Kidney tubule cell (primary cell): ENCODE results near the gene WDFY3.
"Not testable (repeated sequence)": the region's sequence is repeated elsewhere in the genome, so short reads cannot be mapped to it uniquely, and the experiment has no call there.

Source experiments
- DNase-seq: peaks from one replicate; pipeline ENCODE4 v3.0.0-alpha.2; 2018; ENCODE audit warnings: low spot score

WDFY3 gene

DNA sequence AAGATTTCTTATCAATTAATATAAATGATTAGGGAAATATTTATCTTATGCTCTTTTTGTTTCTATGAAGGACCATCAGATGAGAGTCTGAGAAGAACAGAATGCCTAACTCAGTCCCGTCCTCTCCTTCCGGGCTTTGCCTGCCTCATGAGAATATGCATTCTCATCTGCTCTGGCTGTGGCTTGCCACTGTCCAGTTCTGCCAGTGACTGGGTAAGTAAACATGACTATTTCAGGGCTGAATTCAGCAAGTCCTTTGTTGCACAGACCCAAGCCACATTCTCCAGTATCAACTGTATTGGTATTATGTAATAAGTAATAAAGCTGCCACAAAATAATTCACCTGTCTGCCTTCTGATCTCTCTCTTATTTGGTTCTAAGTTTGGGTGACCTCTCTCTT lies 110.7 kb downstream of the WDFY3 start:
- DNase-seq = peak; percentile 18

DNA sequence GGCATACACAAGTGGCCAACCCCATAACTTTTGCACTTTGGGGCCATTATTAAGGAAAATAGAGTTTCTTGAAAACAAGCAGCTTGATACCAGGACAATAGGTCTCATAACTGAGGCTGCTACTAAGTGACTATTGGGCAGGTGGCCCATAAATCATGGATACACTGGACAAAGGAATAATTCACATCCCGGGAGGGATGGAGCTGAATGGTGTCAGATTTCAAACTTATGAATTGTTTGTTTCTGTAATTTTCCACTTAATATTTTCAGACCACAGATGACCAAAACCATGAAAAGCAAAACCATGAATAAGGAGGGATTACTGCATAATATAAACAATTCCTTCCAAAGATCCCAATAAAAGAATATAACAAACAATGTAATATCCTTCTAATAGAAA lies 114.4 kb downstream of the WDFY3 start:
- DNase-seq = no peak

DNA sequence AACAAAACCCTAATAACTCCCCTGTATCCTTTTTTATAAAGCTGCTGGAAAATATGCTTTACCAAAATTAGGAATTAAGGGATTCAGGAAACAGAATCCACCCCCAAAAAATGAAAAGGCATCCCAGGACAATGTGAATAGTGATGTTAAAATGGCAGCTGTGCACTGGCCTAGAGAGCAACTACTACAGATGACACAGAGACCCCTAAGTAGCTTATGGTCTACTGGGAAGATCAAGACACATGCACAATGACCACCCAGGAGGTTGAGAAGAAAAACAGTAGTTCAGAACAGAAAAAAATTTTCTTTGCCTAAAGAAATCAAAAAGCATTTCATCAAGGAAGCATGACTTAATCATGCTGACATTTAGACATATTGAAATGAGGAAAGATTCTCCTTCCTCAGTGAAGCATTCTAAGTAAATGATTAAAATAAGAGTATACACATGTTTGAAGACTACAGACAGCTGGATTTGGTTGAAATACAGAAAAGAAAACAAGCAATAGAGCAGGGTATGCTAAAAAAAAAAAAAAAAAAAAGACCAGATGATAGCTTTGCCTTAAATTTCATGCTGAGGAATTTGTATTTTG lies 117.3 kb downstream of the WDFY3 start:
- peak; percentile 51 for DNase-seq

DNA sequence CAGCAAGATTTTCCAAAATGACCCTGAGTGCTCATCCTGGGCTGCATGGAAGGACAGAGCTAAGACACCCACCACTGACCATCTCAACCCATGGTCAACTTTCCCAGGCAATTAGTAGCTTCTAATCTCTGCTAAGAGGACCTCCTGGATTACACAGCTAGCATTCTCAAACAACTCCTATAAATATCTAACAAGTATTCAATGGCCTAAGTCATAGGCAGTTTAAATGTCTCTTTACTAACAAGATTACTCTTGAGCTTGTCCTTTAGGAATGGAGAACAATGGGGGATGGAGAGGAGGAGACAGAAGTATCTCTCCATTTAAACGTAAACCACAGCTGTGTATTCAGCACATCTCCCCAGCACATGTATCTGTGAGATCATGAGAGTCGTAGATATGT lies 118.1 kb downstream of the WDFY3 start:
- no peak for DNase-seq

DNA sequence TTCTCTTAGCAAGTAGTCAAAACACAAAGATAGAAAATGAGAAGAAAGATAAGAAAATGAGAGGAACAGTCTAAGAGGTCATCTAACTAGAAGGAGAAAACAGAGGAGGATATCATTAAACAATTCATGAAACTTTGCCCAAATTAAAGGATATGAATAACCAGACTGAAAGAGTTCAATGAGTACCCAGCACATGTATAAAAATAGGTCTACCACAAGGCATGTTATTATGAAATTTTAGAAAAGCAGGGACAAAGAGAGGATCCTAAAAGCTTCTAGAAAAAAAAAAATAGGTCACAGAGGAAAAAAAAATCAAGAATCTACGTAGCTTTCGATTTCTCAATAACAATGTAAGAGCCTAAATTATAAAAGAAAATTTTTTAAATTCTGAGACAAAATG lies 118.5 kb downstream of the WDFY3 start:
- DNase-seq = no peak

DNA sequence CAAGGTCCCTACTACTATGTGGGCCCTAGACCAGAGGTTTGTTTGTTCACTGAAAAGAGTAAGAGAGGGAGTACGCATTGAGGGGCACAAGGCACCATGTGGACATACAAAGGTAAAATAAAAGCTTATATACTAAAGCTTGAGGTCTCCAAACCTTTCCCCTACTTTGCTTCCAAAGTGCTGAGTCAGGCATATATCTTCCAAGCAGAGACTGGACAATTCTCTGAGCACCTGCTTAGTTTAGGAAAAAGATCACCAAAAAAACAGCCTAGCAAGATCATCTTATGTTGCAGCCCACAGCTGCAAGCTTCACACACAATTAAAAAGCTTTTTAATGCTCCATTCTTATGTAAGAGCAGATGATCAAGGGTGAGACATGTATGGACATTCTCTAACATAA lies 119.5 kb downstream of the WDFY3 start:
- no peak for DNase-seq

DNA sequence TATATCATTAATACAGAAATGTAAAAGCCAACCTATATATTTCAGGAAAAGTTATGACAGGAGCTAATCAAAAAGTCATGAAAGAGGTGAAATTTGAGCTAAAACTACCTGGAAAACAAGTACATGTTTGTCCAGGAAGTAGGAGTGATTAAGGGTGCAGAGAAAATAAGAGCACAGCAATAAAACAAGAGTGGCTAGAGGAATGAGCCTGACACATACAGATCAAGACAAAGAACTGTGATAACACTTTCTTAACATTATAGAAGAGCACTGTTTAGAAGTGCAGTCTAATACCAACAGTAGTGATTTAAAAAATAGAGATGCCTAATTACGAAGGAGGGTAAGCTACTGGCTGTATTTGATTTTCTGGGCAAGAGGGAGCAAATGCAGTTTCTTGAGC lies 125.1 kb downstream of the WDFY3 start:
- DNase-seq = no peak

DNA sequence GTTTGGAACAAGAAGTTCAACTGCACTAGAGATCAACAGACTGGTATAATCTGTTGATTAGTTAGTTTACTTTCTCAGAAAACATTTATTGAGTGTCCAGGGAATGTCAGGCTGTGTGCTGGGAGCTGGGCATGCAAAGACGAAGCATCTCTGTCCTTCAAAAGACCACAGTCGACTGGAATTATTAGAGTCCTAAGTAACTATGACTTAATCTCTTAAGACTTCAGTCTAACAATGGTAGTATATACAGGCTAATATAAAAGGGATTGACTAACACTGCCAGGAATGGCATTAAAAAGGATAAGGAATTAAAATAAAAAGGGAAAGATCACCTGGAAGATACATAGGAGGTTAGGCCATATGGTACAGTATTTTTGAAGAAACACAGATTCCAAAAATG lies 128.7 kb downstream of the WDFY3 start:
- DNase-seq = no peak

DNA sequence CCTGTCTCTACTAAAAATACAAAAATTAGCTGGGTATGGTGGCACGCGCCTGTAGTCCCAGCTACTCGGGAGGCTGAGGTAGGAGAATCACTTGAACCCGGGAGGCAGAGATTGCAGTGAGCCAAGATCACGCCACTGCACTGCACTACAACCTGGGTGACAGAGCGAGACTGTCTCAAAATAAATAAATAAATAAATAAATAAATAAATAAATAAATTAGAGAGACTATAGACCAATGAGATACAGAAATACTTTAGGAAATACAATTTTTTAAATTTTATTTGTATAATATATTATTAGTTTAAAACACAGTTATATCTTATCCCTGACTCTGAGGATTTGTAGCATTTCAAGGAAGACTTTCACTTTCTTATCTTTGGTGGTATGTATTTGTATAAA lies 136.9 kb downstream of the WDFY3 start:
- DNase-seq = not testable (repeated sequence)

DNA sequence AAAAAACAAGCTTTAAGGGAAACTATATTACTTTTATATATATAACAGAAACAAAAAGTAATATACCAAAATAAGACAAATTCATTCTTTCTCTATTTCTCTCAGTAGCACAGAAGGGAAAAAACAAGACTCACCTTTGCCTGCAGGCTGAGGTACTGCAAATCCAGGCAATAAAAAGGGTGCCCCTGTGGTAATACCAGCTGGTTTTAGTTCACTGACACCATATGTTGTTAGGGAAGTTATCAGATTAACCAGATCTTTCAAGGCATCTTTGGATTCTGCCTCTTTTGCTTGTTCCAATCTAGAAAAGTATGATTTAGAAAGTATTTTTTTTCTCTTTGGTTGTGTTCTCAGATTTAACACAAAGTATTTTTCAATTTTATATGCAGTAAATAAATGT lies 139.8 kb downstream of the WDFY3 start:
- DNase-seq = no peak

DNA sequence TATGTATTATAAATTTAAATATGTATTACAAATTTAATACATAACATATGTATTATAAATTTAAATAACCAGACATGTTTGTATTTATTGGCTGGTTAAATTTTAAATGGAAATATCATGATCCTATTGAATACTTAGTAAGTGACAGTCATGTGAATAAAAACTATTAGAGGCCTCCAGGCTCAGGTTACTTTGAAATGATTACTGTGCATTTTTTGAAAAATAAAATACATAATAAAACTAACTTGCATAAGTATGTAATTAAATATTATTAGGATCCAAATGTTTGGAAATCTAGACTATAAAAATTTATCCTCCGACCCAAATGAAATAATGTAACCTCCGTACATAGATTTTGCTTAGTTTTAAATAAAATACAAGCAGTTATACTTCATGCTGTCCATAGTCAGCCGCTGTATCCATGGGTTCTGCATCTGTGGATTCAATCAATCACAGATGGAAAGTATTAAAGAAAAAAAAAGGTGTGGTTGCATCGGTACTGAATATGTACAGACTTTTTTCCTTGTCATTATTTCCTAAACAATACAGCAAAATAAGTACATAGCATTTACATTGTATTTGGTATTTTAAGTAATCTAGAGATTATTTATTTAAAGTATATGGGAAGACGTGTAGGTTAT lies 140.7 kb downstream of the WDFY3 start:
- no peak for DNase-seq

DNA sequence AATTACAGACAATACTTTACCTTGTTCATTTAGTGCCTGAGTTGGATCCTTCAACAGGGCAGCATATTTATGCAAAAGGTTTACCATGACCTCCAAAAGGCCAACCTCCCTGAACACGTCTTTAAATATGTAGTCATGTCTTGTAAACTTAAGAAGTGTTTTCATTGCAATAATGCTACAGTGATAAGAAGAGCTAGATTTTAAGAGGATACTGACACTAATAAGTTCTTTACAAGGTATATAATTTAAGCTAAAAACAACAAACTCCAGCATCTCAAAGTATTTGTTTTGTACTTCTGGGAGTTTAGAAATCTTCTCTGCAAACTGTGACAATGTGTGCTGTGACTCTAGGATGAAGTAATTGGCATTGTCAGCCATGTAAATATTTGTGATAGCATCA lies 145.4 kb downstream of the WDFY3 start:
- no peak for DNase-seq

DNA sequence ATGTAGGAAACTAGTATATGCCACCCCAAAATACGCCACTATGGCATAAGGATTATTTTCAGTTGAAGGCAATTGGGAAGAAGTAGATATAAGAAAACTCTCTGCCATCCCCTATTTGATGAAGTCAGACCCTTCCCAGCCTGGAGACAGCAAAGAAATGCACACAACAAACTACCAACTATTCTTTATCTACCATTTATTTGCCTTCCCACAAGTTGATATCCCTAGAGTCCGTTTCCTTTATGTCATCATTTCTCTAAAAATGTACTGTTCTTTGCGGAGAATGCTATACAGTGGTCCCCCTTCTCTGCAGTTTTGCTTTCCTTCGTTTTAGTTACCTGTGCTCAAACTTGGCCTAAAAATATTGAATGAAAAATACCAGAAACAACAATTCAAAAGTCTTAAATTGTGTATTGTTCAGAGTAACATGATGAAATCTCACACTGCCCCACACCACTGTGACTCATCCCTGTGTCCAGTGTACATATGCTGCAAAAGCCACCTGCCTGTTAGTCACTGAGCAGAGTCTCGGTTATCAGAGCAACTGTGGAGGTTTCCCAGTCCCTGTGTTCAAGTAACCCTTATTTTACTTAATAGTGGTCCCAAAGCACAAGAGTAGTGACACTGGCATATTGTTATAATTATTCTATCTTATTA lies 152.3 kb downstream of the WDFY3 start:
- peak; percentile 86 for DNase-seq

DNA sequence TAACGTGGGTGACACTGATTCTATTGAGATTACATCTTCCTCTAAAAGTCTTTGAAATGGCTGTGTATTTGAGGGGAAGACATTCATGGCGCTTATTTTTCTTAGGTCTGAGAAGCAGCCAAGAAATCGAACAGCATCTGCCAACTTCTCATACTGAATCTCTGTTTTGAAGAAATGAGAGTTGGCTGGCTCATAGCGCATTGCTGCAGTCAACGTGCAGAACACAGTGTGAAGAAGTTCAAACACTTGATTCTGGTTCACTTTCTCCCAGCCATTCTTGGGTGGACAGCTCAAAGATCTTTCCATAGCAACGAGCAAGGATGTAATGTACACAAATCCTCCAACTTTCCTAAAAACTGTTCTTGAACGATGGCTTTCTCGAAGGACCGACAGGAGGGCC lies 156.5 kb downstream of the WDFY3 start:
- DNase-seq = no peak

DNA sequence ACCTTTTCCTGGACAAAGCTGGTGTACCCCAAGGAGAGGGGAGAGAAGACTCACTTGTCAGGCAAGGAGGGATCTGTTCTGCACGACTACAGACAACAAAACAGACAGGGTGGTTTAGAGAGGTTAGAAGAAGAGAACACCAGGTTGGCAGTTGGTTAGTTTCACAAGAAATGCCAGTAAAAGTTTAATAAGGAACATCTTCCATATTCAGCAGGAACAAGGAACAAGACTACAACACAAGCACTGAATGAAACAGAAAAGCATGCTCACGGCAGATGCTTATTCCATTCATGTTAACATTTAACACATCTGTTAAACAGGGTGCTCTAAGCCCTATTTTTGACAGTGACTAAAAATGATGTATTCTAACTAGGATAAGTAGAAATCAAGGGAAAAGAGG lies 158.2 kb downstream of the WDFY3 start:
- DNase-seq = no peak

DNA sequence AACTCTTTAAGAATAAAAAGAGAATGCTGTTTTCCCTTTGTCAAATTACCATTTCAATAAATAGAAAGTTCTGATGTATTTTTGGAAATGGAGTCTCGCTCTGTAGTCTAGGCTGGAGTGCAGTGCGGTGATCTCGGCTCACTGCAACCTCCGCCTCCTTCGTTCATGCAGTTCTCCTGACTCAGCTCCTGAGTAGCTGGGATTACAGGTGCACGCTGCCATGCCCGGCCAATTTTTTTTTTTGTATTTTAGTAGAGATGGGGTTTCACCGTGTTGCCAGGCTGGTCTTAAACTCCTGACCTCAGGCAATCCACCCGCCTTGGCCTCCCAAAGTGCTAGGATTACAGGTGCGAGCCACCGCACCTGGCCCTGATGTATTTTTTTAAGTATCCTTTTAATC lies 159.9 kb downstream of the WDFY3 start:
- not testable (repeated sequence) for DNase-seq

DNA sequence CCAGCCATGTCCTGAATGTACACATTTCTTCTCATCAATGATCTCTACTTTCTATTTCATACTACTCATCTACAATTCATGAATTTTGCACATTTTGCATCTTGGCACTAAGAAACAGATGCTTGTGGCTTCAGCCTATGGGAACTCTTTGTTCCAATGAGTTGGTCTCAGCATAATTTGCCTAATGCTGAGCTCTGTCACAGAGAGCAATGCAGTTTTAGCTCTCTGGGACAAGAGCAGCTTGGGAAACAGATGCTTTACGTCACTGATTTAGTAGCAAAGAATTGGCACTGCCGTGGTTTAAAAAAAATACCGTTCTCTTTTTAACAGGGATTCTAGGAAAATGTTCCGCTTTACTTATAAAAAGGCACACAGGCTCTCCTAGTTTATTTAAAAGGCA lies 162.4 kb downstream of the WDFY3 start:
- no peak for DNase-seq

DNA sequence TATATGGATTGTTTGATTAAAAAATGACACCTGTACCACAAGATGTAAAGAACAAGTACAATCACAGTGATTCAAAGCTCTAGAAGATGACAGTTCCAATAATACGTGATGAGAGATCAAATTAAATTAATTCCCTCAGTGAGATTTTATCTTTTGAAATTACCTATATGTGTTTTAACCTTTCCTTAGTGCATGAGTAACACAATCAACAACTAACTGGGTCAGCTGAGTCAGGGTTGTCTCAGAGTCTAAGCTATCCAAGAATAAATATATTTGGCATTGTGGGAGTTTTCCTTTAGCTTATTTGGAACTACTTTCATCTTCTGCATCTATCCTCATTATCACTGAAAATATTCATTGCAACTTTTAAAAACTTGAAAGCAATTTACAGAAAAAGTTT lies 162.8 kb downstream of the WDFY3 start:
- DNase-seq = peak; percentile 16

DNA sequence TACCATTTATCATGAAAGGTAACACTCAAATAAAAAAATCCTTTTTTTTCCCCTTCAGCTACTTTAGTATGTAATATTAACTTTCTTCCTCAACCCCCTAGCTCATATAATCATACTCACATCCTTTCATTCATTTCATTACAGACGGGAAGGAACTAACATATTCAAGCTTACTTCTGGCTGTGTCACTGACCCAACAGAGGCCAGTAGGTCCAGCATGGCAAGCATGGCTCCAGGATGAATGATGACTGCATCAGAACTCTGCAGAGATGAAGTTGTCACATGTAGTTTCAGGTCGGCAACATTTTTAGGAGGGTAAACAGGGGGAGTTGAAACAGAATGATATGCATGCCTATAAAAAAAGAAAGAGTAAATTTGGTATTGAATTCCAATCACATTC lies 163.4 kb downstream of the WDFY3 start:
- no peak for DNase-seq

DNA sequence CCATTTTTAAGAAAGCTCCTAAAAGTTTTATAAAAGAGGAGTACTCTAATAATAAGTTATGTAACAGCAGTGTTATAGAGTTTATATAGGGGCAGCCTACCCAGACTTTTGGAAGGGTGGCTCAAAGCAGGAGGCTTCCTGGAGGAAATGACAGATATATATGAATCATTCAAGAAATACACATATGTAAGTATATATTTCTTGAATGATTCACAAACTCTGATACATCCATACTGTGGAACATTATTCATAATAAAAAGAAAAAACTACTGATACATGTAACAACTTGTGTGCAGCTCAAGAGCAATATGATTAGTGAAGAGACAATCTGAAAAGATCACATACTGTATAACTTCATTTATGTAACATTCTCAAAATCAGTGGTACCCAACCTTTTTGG lies 166.2 kb downstream of the WDFY3 start:
- no peak for DNase-seq

DNA sequence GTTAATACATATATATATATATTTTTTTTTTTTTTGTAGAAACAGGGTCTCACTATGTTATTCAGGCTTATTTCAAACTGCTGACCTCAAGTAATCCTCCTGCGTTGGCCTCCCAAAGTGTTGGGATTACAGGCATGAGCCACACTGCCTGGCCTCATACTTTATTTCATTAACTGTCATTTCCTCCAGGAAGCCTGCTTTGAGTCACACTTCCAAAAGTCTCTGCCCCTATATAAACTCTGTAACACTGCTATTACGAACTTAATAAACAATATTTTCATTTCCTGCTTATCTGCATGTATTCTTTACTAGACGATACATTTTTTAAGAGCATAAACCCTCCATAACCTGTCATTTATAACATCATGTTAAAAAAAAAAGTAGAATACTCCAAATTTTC lies 167.2 kb downstream of the WDFY3 start:
- DNase-seq = no peak

DNA sequence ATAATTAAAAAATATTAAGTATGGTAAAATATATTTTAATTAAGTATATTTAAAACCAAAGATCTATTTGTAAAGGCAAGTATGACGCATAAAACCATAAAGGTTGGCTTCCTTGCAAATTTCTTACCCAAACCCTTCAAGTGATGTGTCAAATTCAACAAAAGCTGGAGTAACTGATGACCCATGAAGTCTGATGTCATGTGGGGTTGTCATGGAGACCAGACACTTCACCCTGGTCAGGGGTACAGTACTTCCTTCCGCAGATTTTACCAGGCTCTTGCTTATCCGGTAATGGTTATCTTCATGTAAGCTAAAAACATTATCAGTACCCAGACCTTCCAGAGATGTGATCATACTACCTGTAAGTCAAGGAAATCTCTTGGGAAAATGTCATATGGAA lies 170.1 kb downstream of the WDFY3 start:
- DNase-seq = peak; percentile 51

DNA sequence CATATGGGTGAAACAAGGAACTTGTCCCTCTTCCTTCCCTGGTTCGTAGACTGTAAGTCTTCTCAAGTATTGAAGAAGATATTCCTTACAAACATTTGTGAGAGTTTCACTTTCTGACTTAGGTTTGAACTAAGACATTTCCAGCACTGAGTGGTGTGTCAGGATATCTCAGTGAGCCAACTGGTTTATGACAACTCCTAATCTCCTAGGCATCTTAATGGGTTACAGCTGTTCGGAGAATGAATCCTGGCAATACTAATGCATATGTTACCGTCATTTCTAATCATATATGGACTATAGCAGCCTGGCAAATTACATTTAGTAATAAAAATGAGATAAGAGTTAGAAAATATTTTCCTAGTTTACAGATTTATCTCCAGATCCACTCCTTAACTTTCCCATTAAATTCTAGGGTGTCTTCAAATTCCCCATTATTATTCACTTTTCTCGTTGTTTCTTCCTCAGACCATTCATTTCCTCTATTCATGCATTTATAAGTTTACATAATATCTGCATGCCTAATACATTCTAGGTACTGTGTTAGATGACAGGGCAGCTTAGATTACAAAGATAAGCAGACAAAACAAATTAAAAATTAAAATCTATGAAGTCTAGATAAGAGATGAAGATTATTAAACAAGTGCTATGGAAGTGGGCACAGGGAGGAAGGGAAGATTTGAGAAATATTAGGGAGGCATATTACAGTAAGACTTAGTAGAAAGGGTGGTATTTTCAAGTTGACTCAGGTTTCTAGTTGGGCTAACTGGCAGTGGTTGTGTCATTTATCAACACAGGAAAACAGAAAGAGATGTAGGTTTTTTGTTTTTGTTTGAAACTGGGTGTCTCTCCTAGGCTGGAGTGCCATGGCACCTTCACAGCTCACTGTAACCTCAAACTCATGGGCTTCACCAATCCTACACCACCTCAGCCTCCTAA lies 173.9 kb downstream of the WDFY3 start:
- no peak for DNase-seq
